HG02678 (cell line): Measurements from ENCODE around the gene NR2F1-AS1.

Experiments used
- ATAC-seq: cut with Tn5 transposase; IDR thresholded peaks from one replicate; pipeline ENCODE4 v1.9.1; 2021; ENCODE audit warnings: mild to moderate bottlenecking, moderate library complexity; ENCODE audit not compliant: unreplicated experiment

NR2F1-AS1 gene

DNA sequence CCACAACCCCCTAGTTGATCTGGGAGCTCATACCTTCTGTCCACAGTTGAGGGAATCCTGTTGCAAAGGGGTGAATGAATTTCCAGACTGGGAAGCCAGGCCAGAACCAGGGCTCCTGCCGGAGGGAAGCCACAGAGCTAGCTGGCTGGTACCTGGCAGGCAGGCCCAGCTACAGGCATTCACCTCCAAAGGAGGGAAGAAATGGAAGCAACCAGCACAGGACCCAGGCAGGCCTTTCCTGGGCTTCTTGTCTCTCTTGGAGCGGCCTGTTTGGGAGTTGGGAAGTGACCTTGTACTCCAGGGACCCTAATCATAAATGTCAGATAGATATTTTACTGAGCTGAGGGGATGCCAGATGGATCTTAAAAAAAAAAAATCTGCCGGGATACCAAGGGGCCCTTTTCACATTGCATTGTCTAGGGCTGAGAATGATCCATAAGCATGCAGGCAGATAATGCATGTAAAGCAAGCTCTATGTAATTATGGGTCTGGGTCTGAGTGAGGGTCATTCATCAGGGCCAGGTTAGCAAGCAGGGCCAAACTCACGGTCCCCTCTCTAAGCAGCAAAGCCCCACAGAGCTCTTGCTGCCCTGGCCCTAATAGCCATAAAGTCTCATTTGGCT, 10.4 kb upstream of the NR2F1-AS1 start:
- ATAC-seq = no peak

DNA sequence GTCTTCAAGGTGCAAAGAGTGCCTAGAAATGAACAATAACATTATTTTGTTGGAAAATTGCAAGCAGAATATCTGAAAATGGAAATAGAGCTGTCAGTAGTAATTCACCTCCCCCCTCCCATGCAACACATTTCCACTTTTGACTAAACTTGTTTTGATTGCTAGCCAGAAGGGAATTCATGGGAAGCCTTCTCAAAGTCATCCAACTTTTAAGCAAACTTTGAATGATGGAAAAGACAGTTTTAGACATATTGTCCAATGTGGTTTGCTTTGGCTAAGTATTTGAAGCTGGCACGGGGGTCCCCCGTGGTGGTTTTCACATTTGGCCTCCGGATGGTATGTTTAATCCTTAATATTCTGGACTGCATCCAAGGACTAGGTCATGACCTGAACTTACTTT, 9.5 kb upstream of the NR2F1-AS1 start:
- ATAC-seq = no peak

DNA sequence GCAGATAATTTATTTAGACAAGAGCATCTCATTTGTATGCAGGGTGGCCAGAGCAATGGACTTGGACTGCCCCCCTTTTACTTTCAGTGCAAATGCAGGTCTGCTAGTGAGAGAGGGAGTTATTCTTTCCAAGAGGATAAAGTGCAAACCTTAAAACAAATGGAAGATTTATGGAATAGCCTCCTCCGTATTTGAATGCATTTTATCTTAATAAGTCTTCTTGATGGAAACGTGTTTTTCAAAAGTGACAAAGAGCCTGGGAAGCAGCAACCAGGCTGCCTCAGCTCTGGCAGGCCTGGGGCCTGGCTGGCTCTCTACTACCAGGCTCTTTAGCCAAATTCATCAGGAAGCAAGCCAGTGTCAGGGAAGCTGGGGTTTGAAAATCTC, 8.8 kb upstream of the NR2F1-AS1 start:
- ATAC-seq = no peak

DNA sequence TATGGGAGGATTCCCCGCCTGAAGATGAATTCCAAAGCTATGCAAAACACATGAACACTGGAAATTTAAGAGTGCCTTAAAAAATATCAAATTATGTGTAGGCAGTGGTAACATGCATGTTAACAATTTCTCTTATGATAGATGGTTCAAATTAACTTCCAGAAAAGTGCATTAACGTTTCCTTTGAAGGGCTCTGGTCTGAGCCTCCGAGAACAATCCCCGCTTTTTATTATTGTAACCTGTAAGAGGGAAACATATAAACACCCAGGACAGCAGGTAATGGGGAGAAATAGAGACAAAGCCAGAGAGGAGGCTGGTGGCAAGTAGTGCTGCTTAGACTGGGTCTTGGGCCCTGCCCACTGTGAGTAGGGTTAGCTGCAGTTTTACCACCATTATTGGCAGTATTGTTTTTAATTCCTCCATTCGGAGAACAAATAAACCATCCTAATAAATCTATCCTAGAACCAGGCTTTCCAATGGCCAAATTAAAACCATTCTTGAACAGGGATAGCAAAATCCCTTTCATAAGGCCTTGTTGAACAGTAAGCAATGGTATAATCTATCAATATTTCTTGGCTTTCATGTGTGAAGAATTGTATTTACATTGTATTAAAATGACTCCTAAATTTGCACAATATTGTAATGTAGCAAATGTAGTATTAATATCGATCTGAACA, 8.3 kb upstream of the NR2F1-AS1 start:
- ATAC-seq = no peak

DNA sequence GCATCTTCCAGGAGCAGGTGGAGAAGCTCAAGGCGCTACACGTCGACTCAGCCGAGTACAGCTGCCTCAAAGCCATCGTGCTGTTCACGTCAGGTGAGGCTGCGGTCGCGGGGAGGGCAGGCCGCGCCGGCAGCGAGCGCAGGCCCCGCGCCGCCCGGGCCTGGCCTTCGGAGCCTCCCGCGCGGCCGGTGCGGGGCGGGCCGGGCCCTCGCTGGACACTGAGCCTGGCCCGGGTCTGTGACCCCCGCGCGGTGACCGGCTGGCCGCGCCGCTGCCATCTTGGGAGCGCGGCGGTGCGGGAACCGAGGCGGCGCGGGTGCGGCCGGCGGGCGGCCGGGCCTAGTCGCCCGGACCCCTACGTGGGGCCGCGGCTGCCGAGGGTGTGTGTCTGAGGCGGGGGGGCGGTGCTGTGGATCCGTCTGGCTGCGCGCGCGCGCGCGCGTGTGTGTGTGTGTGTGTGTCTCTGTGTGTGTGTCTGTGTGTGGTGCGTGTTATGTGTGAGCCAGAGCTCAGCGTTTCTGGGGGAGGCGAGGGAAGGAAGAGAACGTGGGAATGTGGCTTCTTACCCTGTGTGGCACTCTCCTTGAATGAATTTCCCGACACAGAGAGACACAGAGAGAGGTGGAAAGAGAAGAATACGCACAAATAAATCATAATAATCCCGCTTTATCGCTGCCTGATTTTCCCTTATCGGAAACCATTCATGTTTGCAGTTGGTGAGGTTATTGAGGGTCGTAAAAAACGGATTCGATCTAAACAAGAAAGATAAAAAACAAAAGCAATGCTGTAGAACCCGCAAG, 7.5 kb upstream of the NR2F1-AS1 start:
- no peak for ATAC-seq

DNA sequence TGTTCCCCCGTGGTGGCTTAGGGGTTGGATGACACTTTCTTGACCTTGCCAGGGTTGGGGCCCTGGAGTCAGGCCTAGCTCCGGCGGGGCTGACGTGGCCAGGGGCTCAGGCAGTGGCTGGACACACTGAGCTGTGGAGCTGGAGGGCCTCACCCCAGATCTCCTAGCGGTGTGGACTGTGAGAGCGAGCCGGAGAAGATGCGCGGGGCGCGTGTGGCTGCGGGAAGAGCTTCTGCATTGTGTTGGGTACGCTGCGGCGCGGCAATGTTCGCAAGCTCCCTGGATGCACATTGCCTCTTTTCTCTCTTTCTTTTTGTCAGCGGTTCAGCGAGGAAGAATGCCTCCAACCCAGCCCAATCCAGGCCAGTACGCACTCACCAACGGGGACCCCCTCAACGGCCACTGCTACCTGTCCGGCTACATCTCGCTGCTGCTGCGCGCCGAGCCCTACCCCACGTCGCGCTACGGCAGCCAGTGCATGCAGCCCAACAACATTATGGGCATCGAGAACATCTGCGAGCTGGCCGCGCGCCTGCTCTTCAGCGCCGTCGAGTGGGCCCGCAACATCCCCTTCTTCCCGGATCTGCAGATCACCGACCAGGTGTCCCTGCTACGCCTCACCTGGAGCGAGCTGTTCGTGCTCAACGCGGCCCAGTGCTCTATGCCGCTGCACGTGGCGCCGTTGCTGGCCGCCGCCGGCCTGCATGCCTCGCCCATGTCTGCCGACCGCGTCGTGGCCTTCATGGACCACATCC, 6.8 kb upstream of the NR2F1-AS1 start:
- ATAC-seq = no peak

DNA sequence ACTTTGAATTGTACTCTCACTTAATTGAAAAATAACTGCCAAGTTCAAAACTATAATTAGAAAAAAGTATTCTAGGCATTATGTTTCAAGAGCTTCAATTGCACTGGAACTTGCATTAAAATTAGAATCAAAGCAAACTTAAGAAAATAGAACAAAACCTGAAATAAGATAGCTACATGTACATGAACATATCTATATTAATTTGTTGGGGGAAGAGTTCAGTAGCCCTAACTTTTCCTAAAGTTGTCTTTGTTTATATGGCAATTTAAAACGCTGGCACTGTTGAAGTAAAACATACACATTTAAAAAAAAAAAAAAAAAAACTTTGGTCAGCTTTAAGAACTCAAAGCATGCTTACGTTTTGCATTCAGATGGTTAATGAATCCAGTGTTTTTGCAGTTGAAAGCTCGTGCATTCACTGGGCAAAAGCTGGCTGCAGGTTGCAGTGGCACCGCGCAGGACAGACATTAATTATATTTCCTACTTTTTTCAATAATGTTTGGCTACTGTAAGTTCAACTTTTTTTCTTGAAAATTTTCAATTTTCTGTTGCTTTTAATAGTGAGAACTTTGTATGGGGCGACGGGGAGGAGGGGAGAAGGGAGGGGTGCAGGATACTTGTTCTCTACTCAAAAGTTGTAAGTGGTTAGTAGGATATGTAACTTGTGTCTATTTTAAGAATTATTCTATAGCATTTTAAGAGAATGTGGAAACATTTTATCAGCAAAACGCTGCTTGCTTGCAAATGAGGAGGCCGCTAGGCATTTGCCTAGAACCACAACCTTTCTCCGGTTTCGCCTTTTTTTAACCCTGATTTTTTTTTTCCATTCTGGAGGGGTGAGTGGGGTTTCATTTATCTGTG, 5.9 kb upstream of the NR2F1-AS1 start:
- no peak for ATAC-seq

DNA sequence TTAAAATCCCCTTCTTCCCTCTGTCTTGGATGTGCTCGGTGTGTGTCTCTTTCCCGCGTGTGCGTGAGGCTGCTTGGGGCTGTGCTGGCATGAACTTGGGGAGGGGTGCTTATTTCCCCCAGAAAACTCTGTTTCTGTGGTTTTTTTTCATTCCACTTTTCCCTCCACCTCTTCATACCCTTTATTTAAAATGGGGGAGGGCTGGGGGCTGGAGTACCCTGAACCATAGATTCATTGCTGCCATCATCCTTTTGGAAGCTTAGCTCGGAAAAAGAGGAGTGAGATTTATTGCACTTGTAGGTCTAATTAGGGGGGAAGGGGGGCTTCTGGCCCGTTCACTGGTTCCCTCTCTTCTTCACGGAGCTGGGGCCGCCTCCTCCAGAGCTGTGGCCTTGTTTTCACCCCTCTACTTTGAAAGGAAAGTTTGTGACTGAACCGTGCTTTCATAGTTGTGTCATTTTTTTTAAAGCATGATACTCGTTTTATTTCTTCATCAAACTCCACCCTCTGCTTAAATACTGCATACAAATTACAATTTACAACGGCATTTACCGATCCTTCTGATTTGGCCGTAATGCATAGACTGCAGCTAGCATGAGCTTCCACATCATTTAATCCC, 4.9 kb upstream of the NR2F1-AS1 start:
- ATAC-seq = no peak

DNA sequence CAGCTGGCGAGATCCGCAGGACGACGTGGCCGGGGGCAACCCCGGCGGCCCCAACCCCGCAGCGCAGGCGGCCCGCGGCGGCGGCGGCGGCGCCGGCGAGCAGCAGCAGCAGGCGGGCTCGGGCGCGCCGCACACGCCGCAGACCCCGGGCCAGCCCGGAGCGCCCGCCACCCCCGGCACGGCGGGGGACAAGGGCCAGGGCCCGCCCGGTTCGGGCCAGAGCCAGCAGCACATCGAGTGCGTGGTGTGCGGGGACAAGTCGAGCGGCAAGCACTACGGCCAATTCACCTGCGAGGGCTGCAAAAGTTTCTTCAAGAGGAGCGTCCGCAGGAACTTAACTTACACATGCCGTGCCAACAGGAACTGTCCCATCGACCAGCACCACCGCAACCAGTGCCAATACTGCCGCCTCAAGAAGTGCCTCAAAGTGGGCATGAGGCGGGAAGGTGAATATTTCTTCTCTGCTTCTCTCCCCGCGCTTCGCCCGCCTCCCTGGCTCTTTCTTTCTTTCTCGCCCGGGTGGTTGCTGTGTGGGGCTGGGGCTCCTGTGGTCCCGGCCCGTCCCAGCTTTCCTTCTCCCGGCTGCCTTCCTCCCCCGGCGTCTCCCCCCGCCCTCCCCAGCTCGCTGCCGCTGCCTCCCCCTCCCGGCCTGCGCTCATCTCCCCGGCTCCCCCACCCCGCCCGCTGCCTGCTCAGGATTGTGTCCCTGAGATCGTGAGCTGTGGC, 4.2 kb upstream of the NR2F1-AS1 start:
- no peak for ATAC-seq

DNA sequence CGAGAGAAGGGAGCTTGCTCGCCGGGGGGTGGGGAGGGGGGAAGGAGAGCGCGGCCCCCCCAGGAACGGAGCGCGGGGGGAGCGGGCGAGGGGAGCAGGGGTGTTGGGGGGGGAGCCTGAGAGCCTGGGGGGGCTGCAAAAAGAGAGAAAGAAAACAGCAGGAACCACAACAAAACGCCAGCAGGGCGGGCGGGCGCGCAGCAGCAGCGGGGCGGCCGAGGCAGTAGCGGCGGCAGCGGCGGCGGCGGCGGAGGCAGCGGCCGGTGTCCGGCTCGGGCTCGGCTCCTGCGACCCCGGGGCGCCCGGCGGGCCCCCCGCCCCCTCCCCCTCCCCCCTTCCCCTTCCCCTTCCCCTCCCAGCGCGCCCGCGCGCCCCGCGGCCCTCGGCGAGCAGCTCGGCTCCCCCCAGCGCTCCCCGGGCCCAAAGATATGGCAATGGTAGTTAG, 3.6 kb upstream of the NR2F1-AS1 start:
- no peak for ATAC-seq

DNA sequence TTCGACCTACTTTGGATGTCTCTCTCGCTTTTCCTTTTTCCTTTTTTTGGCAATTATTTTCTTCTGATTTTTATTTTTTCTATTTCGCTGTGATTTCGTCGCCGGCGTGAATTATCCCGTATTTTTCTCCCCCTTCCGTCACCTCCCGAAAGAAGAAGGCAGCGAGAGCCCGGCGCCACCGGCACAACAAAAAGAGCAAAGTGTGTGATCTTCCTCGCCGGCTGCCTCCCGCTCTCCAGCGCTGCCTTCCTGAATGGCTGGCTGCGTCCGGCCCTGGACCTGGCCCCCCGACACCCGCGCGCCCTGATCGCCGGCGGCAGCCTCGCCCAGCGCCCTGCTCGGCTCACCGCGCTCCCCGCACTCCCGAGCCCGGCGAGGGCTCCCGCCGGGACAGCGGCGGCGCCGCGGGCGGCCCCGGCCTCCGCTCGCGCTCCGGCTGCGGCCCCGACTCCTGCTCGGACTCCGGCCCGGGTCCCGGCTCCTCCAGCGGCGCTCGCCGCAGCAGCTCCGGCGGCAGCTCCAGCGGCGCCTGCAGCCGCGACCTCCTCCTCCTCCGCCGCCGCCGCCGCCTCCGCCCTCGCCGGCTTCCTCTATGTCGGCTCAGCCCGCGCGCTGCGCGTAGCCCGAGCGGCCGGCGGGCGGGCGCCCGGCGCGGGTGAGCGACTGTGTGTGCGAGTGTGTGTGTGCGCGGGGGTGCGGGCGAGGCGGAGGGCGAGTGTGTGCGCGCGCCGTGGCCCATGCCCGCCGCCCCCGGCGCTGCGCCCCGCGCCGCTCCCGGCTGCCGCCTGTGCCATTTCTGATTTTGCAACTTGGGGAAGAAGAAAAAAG, 3.0 kb upstream of the NR2F1-AS1 start:
- ATAC-seq = peak; percentile 32

DNA sequence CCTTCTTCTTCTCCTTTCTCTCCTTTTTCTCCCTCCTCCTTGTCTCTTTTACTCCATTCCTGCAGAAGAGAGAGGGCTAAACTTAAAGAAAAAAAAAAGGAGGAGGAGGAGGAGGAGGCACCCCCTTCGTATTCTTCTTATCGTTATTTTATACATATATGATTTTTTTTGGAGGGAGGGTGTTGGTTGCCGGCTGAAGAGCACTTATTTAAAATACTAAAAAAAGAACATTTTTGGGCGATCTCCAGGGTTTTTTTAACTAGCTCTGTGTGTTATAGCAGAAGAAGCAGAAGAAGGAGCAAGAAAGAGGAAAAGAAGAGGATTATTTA, 2.4 kb upstream of the NR2F1-AS1 start:
- no peak for ATAC-seq

DNA sequence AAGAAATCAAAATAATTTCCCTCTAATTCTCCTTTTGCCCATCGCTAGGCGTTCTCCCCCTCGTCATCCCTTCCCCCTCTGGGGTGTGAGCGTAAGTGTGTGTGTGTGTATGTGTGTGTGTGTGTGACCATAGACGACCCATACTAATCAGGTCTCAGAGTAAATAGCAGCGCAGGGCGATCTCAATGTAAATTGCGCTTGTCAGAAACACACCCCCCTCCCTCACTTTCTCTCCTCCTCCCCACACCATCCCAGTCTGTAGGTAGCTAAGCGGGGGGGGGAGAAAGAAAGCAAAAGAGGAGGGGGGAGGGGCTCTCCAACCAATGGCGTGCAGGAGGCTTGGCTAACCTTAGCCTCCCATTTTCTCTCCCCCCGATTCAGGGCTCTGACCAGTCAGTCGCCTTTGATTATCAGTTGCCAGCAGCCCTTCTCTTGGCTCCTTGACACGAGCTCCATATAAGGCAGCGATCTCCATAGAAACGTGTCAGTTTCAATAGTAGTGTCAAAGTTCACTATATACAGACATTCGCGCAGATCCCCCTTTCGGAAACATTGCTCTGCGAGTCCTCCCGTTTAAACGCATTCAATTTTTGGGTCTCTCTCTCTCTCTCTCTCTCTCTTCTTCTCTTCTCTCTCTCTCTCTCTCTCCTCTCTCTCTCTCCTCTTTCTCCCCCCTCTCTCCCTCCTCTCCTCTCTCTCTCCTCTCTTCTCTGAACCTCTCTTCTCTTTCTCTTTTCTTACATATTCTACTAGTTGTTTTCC, 1.8 kb upstream of the NR2F1-AS1 start, which contains the start of gene NR2F1:
TSS of gene NR2F1 (plus strand) at position 546 of the 762 bp plus-strand sequence. CDS start 1,802 bp downstream, outside the sequence.
- ATAC-seq = no peak

DNA sequence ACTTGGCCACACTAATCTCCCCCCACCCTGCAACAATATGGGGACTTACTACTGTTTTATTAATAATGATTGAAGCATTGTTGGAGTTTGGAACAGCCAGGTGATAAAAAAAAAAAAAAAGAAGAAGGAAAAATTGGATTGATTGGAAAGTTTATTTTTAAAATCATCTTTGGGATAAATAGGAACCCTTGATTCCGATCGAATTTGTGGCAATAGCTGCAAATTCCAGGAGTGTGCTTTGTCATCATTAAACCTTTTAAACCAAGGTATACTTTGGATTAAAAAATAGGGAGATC, 1.1 kb upstream of the NR2F1-AS1 start:
- ATAC-seq = no peak

DNA sequence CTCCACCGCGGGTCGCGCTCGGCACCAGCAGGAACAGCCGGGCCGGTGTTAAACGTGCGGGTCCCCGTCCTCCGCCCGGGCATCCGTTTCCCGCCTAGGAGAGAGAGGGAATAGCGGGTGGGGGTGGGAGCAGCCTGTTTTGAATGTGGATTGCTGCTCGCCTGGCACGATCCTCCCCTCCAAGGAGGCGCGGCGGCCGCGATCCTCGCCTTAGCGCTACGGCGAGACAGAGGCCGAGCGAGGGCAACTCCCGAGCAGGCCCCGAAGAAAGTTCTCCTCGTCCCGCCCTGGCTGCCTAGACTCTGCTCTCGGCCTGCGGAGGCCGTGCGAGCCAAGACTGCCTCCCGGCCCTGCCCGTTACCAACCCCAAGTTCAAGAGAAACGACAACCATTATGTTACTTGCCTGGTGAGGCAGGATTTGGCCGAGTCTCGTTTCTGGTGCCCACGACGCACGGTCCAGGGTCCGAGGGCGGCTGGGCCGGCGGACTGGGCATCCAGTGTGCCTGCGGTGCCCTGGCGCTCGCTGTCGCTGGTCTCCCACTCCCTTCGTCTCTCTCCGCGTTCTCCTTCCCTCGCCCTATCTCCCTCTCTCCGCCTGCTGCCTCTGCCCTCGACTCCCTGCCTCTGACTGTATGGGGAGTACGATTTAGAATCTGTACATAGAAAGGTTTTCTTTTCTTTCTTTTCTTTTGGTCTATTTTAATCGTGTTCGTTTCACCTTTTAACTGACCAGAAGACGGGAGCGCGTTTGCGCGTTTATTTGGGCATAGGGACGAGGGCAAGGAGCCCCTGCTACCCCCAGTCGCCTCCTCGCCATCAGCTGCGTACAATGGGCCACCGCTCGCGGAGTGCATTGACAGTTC, 724 bp downstream of the NR2F1-AS1 start:
- ATAC-seq = no peak

DNA sequence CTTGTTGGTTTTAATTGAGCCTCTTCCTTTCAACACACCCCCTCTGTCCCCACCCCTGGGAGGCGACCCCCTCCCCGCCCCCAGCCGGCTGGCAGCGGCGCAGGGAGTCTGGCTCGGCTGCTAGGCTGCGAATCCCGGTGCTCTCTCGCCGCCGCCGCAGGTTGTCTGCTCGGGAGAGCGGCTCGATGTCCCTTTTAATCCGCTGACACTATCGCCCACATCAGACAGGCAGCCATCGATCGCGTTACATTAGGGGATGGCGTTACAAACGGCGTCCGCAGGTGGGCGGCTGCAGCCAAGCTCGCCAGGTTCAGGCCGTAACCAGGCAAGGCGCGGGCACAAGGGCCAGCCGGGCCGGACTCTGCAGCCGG, 1.3 kb downstream of the NR2F1-AS1 start:
- ATAC-seq = no peak
